ENCODE results near the gene TAS2R1.

The TAS2R1 gene

GRCh38 chr5:9589049-9589835, 40.9 kb downstream of the TAS2R1 start:
- DNase-seq (ENCODE audit: low read depth in 2 of 2, low spot score in 1 of 2), result no peak

GRCh38 chr5:9588254-9588653, 41.9 kb downstream of the TAS2R1 start:
- no peak for DNase-seq (ENCODE audit: low read depth in 2 of 2, low spot score in 1 of 2)

GRCh38 chr5:9587135-9587534, 43.0 kb downstream of the TAS2R1 start:
- no peak for DNase-seq (ENCODE audit: low read depth in 2 of 2, low spot score in 1 of 2)

GRCh38 chr5:9582406-9582805, 47.7 kb downstream of the TAS2R1 start:
- DNase-seq (ENCODE audit: low read depth in 2 of 2, low spot score in 1 of 2), result no peak

Measured in stimulated activated CD8-positive, alpha-beta memory T cell treated with anti-CD3 and anti-CD28 coated beads, Interleukin-4, amount 100 ng/mL, for 1 hour (primary cell).